Lower leg skin (tissue), 4 donors: ENCODE data around the gene FUT6. TPM values are rescaled to one million over a fixed set of nuclear protein-coding genes. Genes with fewer than 3 reads are reported as not detected.

Experiments
- DNase-seq, 2 donors: peaks; one replicate each; pipeline ENCODE4 v3.0.0-alpha.2; 2019; ENCODE audit warnings: low spot score in 2 of 2
- H3K4me3 ChIP-seq: fragments of 200-600 bp; sonication (generic); 2 replicates; pipeline ENCODE4 v1.5.1; 2017; ENCODE audit warnings: mild to moderate bottlenecking, low read depth; ENCODE audit not compliant: poor library complexity, severe bottlenecking
- POLR2A ChIP-seq, 2 donors: fragments of 450-650 bp; IDR thresholded peaks; one replicate each; pipeline ENCODE4 v1.6.1; 2016 to 2017; ENCODE audit warnings: antibody characterized with exemption in 2 of 2, mild to moderate bottlenecking in 1 of 2, moderate library complexity in 1 of 2
- WGBS, 2 donors: methylation state at CpG; one replicate each; pipeline ENCODE4 v1.1.5; 2018; 5-methylcytosine and 5-hydroxymethylcytosine counted together
- intact Hi-C: fragments of 100-400 bp; cut with DNase I; formaldehyde crosslinking; loops from one replicate; pipeline ENCODE4 v1.15.0; 2023; ENCODE audit warnings: low total_unique reads
- total RNA-seq, 4 donors: library from RNA; depleted of rRNA; stranded (reverse); fragments of >200 nt; gene quantifications; one replicate each; pipeline ENCODE4 v1.1.0, GENCODE V29; 2016
- TF ChIP-seq, protein P1 (sequence below), 3 donors: fragments of 450-650 bp; IDR thresholded peaks; one replicate each; pipeline ENCODE4 v1.5.1; 2016; ENCODE audit warnings: antibody characterized with exemption in 3 of 3, mild to moderate bottlenecking in 3 of 3, moderate library complexity in 2 of 3

Gene FUT6
- total RNA-seq, 4 donors from 2014 or later = 0.23 to 0.29 TPM; not detected in 2

DNA sequence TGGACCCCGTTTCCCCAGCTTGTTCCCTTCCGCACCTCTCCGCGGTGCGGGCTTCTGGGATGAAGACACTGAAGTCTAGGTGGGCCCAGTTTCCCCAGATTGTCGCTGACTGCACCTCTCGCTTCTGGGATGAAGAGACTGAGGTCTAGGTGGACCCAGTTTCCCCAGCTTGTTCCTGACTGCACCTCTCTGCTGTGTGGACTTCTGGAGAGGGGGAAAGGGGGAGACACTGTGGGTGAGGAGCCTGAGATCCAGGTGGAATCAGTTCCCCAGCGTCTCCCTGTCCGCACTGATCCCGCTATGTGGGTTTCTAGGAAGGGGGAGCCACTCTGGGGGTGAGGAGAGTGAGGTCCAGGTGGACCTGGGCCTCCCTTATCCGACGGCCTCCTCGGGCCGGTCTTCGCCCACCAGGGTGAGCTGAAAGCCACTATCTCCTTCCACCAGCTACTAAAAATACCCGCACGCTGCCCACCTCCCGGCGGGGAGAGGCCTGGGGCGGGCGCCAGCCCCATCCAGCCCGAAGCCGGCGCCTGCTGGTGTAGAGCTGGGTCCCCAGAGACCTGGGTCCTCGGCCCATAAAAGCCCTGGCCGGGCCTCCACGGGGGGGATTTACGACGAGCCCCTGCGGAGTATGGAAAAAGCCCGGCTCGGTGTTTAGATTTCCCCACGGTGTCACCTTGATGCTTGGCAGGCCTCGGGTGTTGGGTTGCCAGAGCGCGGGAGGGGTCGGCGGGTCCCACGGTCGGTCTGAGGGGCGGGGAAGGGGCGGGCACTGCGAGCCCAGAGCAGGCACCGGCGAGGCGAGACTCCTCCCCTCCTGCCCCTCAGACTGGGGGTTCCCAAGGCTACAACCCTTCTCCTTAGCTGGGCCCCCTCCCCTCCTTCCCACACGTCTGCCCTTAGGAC, 10.6 kb downstream of the FUT6 start:
- WGBS, 2 donors = 3 to 6% methylated on average over 39 to 45 of the region's 47 CpGs
- intact Hi-C loops = no loop called here
- no peak for DNase-seq
- peak overlapping the region; percentile 36 for H3K4me3 ChIP-seq
- TF ChIP-seq, protein P1, sequence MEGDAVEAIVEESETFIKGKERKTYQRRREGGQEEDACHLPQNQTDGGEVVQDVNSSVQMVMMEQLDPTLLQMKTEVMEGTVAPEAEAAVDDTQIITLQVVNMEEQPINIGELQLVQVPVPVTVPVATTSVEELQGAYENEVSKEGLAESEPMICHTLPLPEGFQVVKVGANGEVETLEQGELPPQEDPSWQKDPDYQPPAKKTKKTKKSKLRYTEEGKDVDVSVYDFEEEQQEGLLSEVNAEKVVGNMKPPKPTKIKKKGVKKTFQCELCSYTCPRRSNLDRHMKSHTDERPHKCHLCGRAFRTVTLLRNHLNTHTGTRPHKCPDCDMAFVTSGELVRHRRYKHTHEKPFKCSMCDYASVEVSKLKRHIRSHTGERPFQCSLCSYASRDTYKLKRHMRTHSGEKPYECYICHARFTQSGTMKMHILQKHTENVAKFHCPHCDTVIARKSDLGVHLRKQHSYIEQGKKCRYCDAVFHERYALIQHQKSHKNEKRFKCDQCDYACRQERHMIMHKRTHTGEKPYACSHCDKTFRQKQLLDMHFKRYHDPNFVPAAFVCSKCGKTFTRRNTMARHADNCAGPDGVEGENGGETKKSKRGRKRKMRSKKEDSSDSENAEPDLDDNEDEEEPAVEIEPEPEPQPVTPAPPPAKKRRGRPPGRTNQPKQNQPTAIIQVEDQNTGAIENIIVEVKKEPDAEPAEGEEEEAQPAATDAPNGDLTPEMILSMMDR (IDR thresholded peaks at IDR 0.05) = no peak
- TF ChIP-seq POLR2A (IDR thresholded peaks at IDR 0.05) = no peak

GRCh38 chr19:5827891-5828660, 11.4 kb downstream of the FUT6 start:
- intact Hi-C loops = no loop called here
- peak overlapping the region; percentile 36 for H3K4me3 ChIP-seq
- 3 to 4% methylated on average over 17 to 41 of the region's 91 CpGs for WGBS, 2 donors
- peak; percentile 87 to 97 for DNase-seq
- TF ChIP-seq POLR2A (IDR thresholded peaks at IDR 0.05) = no peak

DNA sequence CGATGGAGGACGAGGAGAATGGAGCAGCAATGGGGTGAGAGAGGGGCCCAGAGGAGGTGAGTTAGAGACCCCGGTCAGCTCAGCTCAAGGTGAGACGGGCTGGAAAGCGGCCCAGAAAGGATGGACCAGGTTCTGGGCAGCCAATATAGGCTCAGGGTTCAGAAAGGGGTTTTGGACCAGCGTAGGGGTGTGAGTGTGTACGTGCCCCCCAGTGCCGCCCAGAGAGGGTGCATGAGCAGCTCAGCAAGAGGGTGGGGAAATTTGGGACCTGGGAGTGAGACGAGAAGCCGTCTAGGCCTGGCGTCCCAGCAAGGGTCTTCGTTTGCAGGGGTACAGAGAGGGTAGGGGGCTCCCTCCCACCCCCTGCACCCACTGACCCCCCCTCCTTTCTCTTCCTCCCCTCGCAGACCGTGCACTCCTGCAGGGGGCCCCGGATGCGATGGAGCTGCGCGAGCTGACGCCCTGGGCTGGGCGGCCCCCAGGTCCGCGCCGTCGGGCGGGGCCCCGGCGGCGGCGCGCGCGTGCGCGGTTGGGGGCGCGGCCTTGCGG, 12.1 kb downstream of the FUT6 start:
- no peak for DNase-seq
- H3K4me3 ChIP-seq = peak overlapping the region; percentile 36
- intact Hi-C loops = no loop called here
- 14 to 25% methylated on average over 23 to 36 of the region's 37 CpGs for WGBS, 2 donors
- TF ChIP-seq POLR2A (IDR thresholded peaks at IDR 0.05) = no peak
- TF ChIP-seq, protein P1 (IDR thresholded peaks at IDR 0.05) = no peak

GRCh38 chr19:5826531-5827341, 12.8 kb downstream of the FUT6 start:
- peak in 1 of 2 donors; percentile 90 for DNase-seq
- 23 to 33% methylated on average over 12 to 24 of the region's 24 CpGs for WGBS, 2 donors
- intact Hi-C loops = no loop called here
- TF ChIP-seq, protein P1 (IDR thresholded peaks at IDR 0.05) = peak in 1 of 3 donors; percentile 26
- no peak for TF ChIP-seq POLR2A (IDR thresholded peaks at IDR 0.05)
- no peak overlapping the region for H3K4me3 ChIP-seq

- 49 to 53% methylated on average over 19 to 21 of the region's 21 CpGs for WGBS, 2 donors
- H3K4me3 ChIP-seq = no peak overlapping the region
- TF ChIP-seq, protein P1 (IDR thresholded peaks at IDR 0.05) = no peak
- no peak for TF ChIP-seq POLR2A (IDR thresholded peaks at IDR 0.05)
- DNase-seq = no peak
- intact Hi-C loops = no loop called here
Observed at GRCh38 chr19:5825178-5825577, 14.3 kb downstream of the FUT6 start.
